IPS DF 4.7 (cell line): ENCODE results near the gene ISOC1.

ENCODE experiments used
- DNase-seq: peaks from one replicate; pipeline ENCODE4 v3.0.0-alpha.2; 2013; ENCODE audit warnings: low spot score; ENCODE audit errors: extremely low read depth

The ISOC1 gene

GRCh38 chr5:129125819-129126218 lies 31.3 kb downstream of the ISOC1 start:
- DNase-seq: no peak

- DNase-seq: no peak
Observed at GRCh38 chr5:129133553-129133952, 39.0 kb downstream of the ISOC1 start.

- no peak for DNase-seq
Observed at GRCh38 chr5:129135633-129136032, 41.1 kb downstream of the ISOC1 start.

- no peak for DNase-seq
Observed at GRCh38 chr5:129137637-129138036, 43.1 kb downstream of the ISOC1 start.

GRCh38 chr5:129141078-129141477 lies 46.5 kb downstream of the ISOC1 start:
- no peak for DNase-seq

DNA sequence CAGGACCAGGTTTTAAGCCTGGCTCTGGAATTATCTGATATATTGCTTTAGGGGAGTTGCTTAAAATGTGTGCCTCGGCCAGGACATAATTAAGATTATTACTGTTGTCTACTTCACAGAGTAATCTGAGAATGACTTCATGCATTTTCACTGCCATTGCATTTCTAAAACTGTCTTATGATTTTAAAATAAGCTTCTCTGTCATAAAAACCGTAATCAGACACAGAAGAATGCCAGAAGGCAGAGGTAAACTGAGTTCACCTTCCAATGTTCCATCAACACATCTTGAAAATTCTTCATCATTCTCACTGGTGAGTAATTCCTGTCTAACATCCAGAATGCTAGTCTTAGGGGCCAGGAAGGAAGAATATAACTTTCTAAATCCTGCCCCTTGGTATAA lies 47.1 kb downstream of the ISOC1 start:
- no peak for DNase-seq

GRCh38 chr5:129155876-129156275 lies 61.3 kb downstream of the ISOC1 start:
- no peak for DNase-seq

- no peak for DNase-seq
Observed at GRCh38 chr5:129161830-129162229, 67.3 kb downstream of the ISOC1 start.
